Mesodermal cell (in vitro differentiated cells): ENCODE results near the gene ZNF385B.

Source experiments
- H3K27ac ChIP-seq: 2 replicates; pipeline ENCODE4 v1.7.0; 2013; ENCODE audit warnings: mild to moderate bottlenecking, low read depth, low read length, moderate library complexity; ENCODE audit not compliant: severe bottlenecking
- H3K36me3 ChIP-seq: 2 replicates; pipeline ENCODE4 v1.7.1; 2013; ENCODE audit warnings: mild to moderate bottlenecking, low read length, moderate library complexity; ENCODE audit not compliant: control insufficient read depth, insufficient read depth
- H3K4me1 ChIP-seq: one replicate; pipeline ENCODE4 v1.7.1; 2013; ENCODE audit warnings: mild to moderate bottlenecking, low read length; ENCODE audit not compliant: insufficient read depth, control insufficient read depth, poor library complexity, severe bottlenecking
- H3K4me3 ChIP-seq: 2 replicates; pipeline ENCODE4 v1.7.0; 2013; ENCODE audit warnings: low read length, control low read depth, mild to moderate bottlenecking; ENCODE audit not compliant: insufficient read depth, poor library complexity, severe bottlenecking; ENCODE audit errors: extremely low read depth
- H3K9me3 ChIP-seq: 2 replicates; pipeline ENCODE4 v1.7.1; 2013; ENCODE audit warnings: mild to moderate bottlenecking, low read length, moderate library complexity; ENCODE audit not compliant: control insufficient read depth
- WGBS, 2 experiments: methylation state at CpG; one replicate each; pipeline ENCODE4 v1.1.5; 2013; ENCODE audit warnings: missing lambda C conversion rate in 2 of 2; ENCODE audit not compliant: insufficient coverage in 2 of 2; 5-methylcytosine and 5-hydroxymethylcytosine counted together

ZNF385B gene

GRCh38 chr2:179533875-179534274, 327.5 kb downstream of the ZNF385B start:
- 100% methylated on average over 1 of the region's 1 CpG; no CpG with 5 or more reads in 1 of the 2 experiments for WGBS, 2 experiments

GRCh38 chr2:179532863-179533278, 328.5 kb downstream of the ZNF385B start:
- Histone ChIP-seq H3K36me3 (no peaks in the 10 kb centered on the region), H3K9me3 (no peaks in the 10 kb centered on the region), H3K4me3 (no peak overlapping the region), H3K4me1 (no peaks in the 10 kb centered on the region), H3K27ac (no peak overlapping the region)
- WGBS, 2 experiments = 75 to 86% methylated on average over 1 of the region's 2 CpGs

More at GRCh38 chr2:179533875-179534274, 327.5 kb downstream of the ZNF385B start:
- no peaks in the 10 kb centered on the region for H3K9me3 ChIP-seq
- no peak overlapping the region for H3K27ac ChIP-seq
- H3K4me1 ChIP-seq = no peaks in the 10 kb centered on the region
- H3K4me3 ChIP-seq = no peak overlapping the region
- no peaks in the 10 kb centered on the region for H3K36me3 ChIP-seq

GRCh38 chr2:179528576-179529069, 332.8 kb downstream of the ZNF385B start:
- no peak overlapping the region for H3K4me3 ChIP-seq
- H3K36me3 ChIP-seq = no peaks in the 10 kb centered on the region
- H3K4me1 ChIP-seq = no peaks in the 10 kb centered on the region
- H3K9me3 ChIP-seq = no peaks in the 10 kb centered on the region
- 100% methylated on average over 1 of the region's 2 CpGs; no CpG with 5 or more reads in 1 of the 2 experiments for WGBS, 2 experiments
- H3K27ac ChIP-seq = no peak overlapping the region

GRCh38 chr2:179525340-179525739, 336.1 kb downstream of the ZNF385B start:
- no peaks in the 10 kb centered on the region for H3K4me1 ChIP-seq
- no peak overlapping the region for H3K27ac ChIP-seq
- H3K9me3 ChIP-seq = no peaks in the 10 kb centered on the region
- WGBS, 2 experiments = 100% methylated on average over 1 of the region's 3 CpGs; no CpG with 5 or more reads in 1 of the 2 experiments
- H3K4me3 ChIP-seq = no peak overlapping the region
- H3K36me3 ChIP-seq = no peaks in the 10 kb centered on the region

- WGBS, 2 experiments = 61 to 86% methylated on average over 2 to 3 of the region's 5 CpGs
- Histone ChIP-seq H3K4me1 (no peaks in the 10 kb centered on the region), H3K36me3 (no peaks in the 10 kb centered on the region), H3K27ac (no peak overlapping the region), H3K9me3 (no peaks in the 10 kb centered on the region), H3K4me3 (no peak overlapping the region)
Measured at GRCh38 chr2:179524809-179525339, 336.5 kb downstream of the ZNF385B start.

GRCh38 chr2:179521944-179522343, 339.5 kb downstream of the ZNF385B start:
- no peaks in the 10 kb centered on the region for H3K36me3 ChIP-seq
- H3K4me1 ChIP-seq = no peaks in the 10 kb centered on the region
- WGBS, 2 experiments = no CpG with 5 or more reads among the region's 1 CpG
- H3K9me3 ChIP-seq = no peaks in the 10 kb centered on the region
- H3K4me3 ChIP-seq = no peak overlapping the region
- no peak overlapping the region for H3K27ac ChIP-seq

- Histone ChIP-seq H3K27ac (no peak overlapping the region), H3K36me3 (no peaks in the 10 kb centered on the region), H3K4me1 (no peaks in the 10 kb centered on the region), H3K9me3 (no peaks in the 10 kb centered on the region), H3K4me3 (no peak overlapping the region)
- 80 to 89% methylated on average over 2 to 3 of the region's 4 CpGs for WGBS, 2 experiments
Measured at GRCh38 chr2:179518830-179519229, 342.6 kb downstream of the ZNF385B start.

- Histone ChIP-seq H3K4me1 (no peaks in the 10 kb centered on the region), H3K9me3 (no peaks in the 10 kb centered on the region), H3K36me3 (no peaks in the 10 kb centered on the region), H3K4me3 (no peak overlapping the region), H3K27ac (no peak overlapping the region)
- no CpG with 5 or more reads among the region's 1 CpG for WGBS, 2 experiments
Measured at GRCh38 chr2:179513181-179513580, 348.2 kb downstream of the ZNF385B start.

GRCh38 chr2:179512281-179513035, 349.0 kb downstream of the ZNF385B start:
- Histone ChIP-seq H3K4me1 (no peaks in the 10 kb centered on the region), H3K36me3 (no peaks in the 10 kb centered on the region), H3K27ac (no peak overlapping the region), H3K4me3 (no peak overlapping the region), H3K9me3 (no peaks in the 10 kb centered on the region)
- 100% methylated on average over 1 of the region's 1 CpG; no CpG with 5 or more reads in 1 of the 2 experiments for WGBS, 2 experiments

GRCh38 chr2:179511105-179511789, 350.2 kb downstream of the ZNF385B start:
- H3K4me3 ChIP-seq = no peak overlapping the region
- H3K36me3 ChIP-seq = no peaks in the 10 kb centered on the region
- no peaks in the 10 kb centered on the region for H3K4me1 ChIP-seq
- no peaks in the 10 kb centered on the region for H3K9me3 ChIP-seq
- H3K27ac ChIP-seq = no peak overlapping the region
- WGBS, 2 experiments = 95 to 100% methylated on average over 2 of the region's 4 CpGs
